WERI-Rb-1 (cell line): ENCODE data around the gene ATR.
A peak's percentile ranks its signal among the peaks of the same experiment; 100 is the strongest.
"Not testable (repeated sequence)": the region's sequence is repeated elsewhere in the genome, so short reads cannot be mapped to it uniquely, and the experiment has no call there.

ENCODE experiments used
- DNase-seq: peaks from one replicate; pipeline ENCODE4 v3.0.0-alpha.2; 2020
- H3K27ac ChIP-seq: fragments of 250-450 bp; sonication (Bioruptor Pico); 2 replicates; pipeline ENCODE4 v1.5.1; 2020; ENCODE audit warnings: mild to moderate bottlenecking, moderate library complexity
- H3K27me3 ChIP-seq: fragments of 250-450 bp; sonication (Bioruptor Pico); 2 replicates; pipeline ENCODE4 v1.5.1; 2021; ENCODE audit warnings: mild to moderate bottlenecking, low read depth, moderate library complexity; ENCODE audit not compliant: insufficient read depth, severe bottlenecking
- H3K36me3 ChIP-seq: fragments of 250-450 bp; sonication (Bioruptor Pico); 2 replicates; pipeline ENCODE4 v1.5.1; 2020; ENCODE audit warnings: mild to moderate bottlenecking, moderate library complexity
- H3K4me3 ChIP-seq: 2 replicates; pipeline ENCODE4 v1.5.1; 2011; ENCODE audit warnings: low read depth, mild to moderate bottlenecking, control low read depth, low read length
- H3K9me3 ChIP-seq: fragments of 250-450 bp; sonication (Bioruptor Pico); 2 replicates; pipeline ENCODE4 v1.5.1; 2021; ENCODE audit warnings: mild to moderate bottlenecking, moderate library complexity; ENCODE audit not compliant: severe bottlenecking
- TF ChIP-seq, protein P1 (sequence below): IDR thresholded peaks from 2 replicates; pipeline ENCODE4 v1.5.1; 2011; ENCODE audit warnings: low read depth, mild to moderate bottlenecking, control low read depth, inconsistent platforms, low read length

The ATR gene

DNA sequence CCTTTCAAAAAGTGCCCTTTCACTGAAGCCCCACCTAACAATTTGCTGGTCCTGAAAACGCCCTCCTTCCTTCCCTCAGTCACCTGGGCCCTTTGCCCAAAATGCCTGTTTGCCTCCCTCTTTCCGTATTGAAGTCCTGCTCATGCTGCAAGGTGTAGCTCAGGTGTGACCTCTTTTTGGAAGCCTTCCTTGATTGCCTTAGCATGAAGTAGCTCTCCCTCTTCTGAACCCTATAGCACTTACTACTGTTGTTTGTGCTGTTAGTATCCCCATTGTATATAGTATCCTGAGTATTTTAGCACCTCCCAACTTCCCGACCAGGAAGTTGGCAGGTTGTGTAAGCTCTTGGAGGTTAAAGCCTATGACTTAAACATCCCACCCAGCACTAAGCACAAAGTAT is 19.4 kb upstream of the ATR start:
- TF ChIP-seq, protein P1, sequence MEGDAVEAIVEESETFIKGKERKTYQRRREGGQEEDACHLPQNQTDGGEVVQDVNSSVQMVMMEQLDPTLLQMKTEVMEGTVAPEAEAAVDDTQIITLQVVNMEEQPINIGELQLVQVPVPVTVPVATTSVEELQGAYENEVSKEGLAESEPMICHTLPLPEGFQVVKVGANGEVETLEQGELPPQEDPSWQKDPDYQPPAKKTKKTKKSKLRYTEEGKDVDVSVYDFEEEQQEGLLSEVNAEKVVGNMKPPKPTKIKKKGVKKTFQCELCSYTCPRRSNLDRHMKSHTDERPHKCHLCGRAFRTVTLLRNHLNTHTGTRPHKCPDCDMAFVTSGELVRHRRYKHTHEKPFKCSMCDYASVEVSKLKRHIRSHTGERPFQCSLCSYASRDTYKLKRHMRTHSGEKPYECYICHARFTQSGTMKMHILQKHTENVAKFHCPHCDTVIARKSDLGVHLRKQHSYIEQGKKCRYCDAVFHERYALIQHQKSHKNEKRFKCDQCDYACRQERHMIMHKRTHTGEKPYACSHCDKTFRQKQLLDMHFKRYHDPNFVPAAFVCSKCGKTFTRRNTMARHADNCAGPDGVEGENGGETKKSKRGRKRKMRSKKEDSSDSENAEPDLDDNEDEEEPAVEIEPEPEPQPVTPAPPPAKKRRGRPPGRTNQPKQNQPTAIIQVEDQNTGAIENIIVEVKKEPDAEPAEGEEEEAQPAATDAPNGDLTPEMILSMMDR = no peak
- Histone ChIP-seq H3K4me3 (no peak overlapping the region), H3K27me3 (no peaks in the 10 kb centered on the region), H3K9me3 (no peaks in the 10 kb centered on the region), H3K36me3 (no peaks in the 10 kb centered on the region), H3K27ac (no peak overlapping the region)
- DNase-seq = no peak

- H3K36me3 ChIP-seq = no peaks in the 10 kb centered on the region
- H3K27ac ChIP-seq = peak overlapping the region; percentile 7; the same call in 1 of the 2 replicates
- TF ChIP-seq, protein P1 = no peak
- no peak for DNase-seq
- H3K4me3 ChIP-seq = peak overlapping the region; percentile 68
- H3K9me3 ChIP-seq = no peaks in the 10 kb centered on the region
- no peaks in the 10 kb centered on the region for H3K27me3 ChIP-seq
Measured at GRCh38 chr3:142596726-142597088, 18.2 kb upstream of the ATR start.

GRCh38 chr3:142595951-142596725 is 17.6 kb upstream of the ATR start, which contains the start of gene PLS1:
Gene PLS1 (plus strand): TSS chr3:142596393. CDS start chr3:142664238, 67,845 bp downstream.
- DNase-seq = peak; percentile 89
- Histone ChIP-seq H3K9me3 (no peaks in the 10 kb centered on the region), H3K27me3 (no peaks in the 10 kb centered on the region), H3K4me3 (peak within 1 kb of the TSS; percentile 68), H3K27ac (peak within 1 kb of the TSS; percentile 7; the same call in 1 of the 2 replicates), H3K36me3 (no peaks in the 10 kb centered on the region)
- TF ChIP-seq, protein P1 = no peak; the same call in 1 of the 2 replicates

DNA sequence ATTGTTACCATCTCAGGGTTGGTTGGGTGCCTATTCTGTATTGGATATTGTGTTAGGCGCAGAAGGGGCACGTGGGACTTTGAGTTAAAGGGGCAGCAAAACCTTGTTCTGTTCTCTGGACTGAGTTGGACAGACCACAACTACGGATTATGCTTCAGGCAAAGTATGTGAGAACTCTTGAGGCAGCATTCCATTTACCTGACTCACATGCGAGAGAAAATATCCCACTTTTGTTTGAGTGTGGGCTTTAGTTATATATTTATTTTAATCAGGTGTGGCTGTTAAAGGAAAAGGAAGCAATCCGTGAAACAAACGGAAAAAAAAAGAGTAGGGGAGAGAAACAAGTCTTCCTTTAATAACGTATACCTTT is 17.0 kb upstream of the ATR start:
- TF ChIP-seq, protein P1 = no peak
- DNase-seq = no peak
- Histone ChIP-seq H3K9me3 (no peaks in the 10 kb centered on the region), H3K27me3 (no peaks in the 10 kb centered on the region), H3K36me3 (no peaks in the 10 kb centered on the region), H3K4me3 (peak overlapping the region; percentile 68), H3K27ac (no peak overlapping the region)

DNA sequence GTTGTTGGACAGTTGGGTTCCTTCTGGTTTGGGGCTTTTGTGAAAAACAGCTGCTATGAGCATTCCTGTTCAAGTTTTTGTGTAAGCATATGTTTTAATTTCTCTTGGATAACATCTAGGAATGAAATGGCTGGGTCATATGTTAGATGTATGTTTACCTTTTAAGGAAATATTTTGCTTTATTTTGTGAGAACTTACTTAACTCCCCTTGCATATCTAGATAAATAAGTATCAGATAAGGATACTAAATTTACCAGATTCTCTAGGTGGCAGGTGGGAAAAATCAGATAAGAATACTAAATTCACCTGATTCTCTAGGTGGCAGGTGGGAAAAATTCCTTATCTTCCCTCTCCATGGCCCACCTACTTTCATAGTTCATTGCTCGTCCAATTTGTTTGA is 16.6 kb upstream of the ATR start:
- TF ChIP-seq, protein P1 = no peak
- no peaks in the 10 kb centered on the region for H3K9me3 ChIP-seq
- peak overlapping the region; percentile 68; the same call in 1 of the 2 replicates for H3K4me3 ChIP-seq

DNA sequence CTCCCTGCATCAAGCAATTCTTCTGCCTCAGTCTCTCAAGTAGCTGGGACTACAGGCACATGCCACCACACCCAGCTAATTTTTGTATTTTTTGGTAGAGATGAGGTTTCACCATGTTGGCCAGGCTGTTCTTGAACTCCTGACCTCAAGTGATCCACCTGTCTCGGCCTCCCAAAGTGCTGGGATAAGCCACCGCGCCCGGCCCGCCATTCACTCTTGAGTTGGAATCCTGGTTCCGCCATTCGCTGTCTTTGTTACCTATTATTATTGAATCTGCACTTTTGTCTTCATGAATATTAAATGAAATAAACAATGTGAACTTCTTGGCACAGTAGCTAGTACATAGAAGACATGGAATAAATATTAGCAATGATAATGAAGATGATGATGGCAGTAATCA is 13.7 kb upstream of the ATR start:
- H3K27ac ChIP-seq, DNase-seq, H3K9me3 ChIP-seq, H3K4me3 ChIP-seq, H3K27me3 ChIP-seq, H3K36me3 ChIP-seq: not testable (repeated sequence)

More for the DNA sequence above, 16.6 kb upstream of the ATR start:
- H3K27ac ChIP-seq = no peak overlapping the region
- no peaks in the 10 kb centered on the region for H3K27me3 ChIP-seq
- no peaks in the 10 kb centered on the region for H3K36me3 ChIP-seq
- no peak for DNase-seq
